Measurements from ENCODE around the gene HLCS. TPM values are rescaled to one million over a fixed set of nuclear protein-coding genes. Genes with fewer than 3 reads are reported as not detected.

HLCS gene
- total RNA-seq, 3 donors from 2014 or later (not counting 1 experiment from before 2014, with no cell fraction given): 28.4 to 36.0 (median 33.0) TPM

GRCh38 chr21:36705679-36706481 is 260.6 kb downstream of the HLCS start:
- ATAC-seq: no peak
- Histone ChIP-seq H3K4me3 (ENCODE audit: low read length) (no peak overlapping the region), H3K27ac (ENCODE audit: low read length) (no peak overlapping the region), H3K9me3 (ENCODE audit: control insufficient read depth, insufficient read depth, low read length) (no peaks in the 10 kb centered on the region), H3K36me3 (ENCODE audit: control insufficient read depth, insufficient read depth, low read length) (no peaks in the 10 kb centered on the region), H3K4me1 (ENCODE audit: control insufficient read depth, insufficient read depth, low read length) (peaks cover 15% of the 10 kb centered on the region), H3K27me3 (ENCODE audit: control insufficient read depth, insufficient read depth, low read length) (peaks cover 57% of the 10 kb centered on the region)
- peak in 1 of 2 donors; percentile 22 for DNase-seq
- Mint-ChIP-seq H3K27ac (no peak overlapping the region), H3K4me3 (peak overlapping the region; percentile 67), H3K27me3 (ENCODE audit: low read depth in 2 of 2) (peaks cover 64 to 69% of the 10 kb centered on the region in 2 donors), H3K4me1 (peaks cover 18 to 29% of the 10 kb centered on the region in 2 donors), H3K36me3 (no peaks in the 10 kb centered on the region), H3K9me3 (no peaks in the 10 kb centered on the region)
- intact Hi-C loops (cut with micrococcal nuclease): no loop called here
- 7% methylated on average over 22 of the region's 22 CpGs for WGBS (ENCODE audit: insufficient coverage)
- no peak for TF ChIP-seq CTCF (IDR thresholded peaks at IDR 0.05)

- Histone ChIP-seq H3K27ac (ENCODE audit: low read length) (no peak overlapping the region), H3K4me3 (ENCODE audit: low read length) (no peak overlapping the region), H3K4me1 (ENCODE audit: control insufficient read depth, insufficient read depth, low read length) (peaks cover 19% of the 10 kb centered on the region), H3K9me3 (ENCODE audit: control insufficient read depth, insufficient read depth, low read length) (no peaks in the 10 kb centered on the region), H3K27me3 (ENCODE audit: control insufficient read depth, insufficient read depth, low read length) (peaks cover 59% of the 10 kb centered on the region), H3K36me3 (ENCODE audit: control insufficient read depth, insufficient read depth, low read length) (no peaks in the 10 kb centered on the region)
- DNase-seq: no peak
- Mint-ChIP-seq H3K27me3 (ENCODE audit: low read depth in 2 of 2) (peaks cover 66 to 72% of the 10 kb centered on the region in 2 donors), H3K27ac (no peak overlapping the region), H3K4me1 (peaks cover 18 to 36% of the 10 kb centered on the region in 2 donors), H3K9me3 (no peaks in the 10 kb centered on the region), H3K4me3 (no peak overlapping the region), H3K36me3 (no peaks in the 10 kb centered on the region)
- no peak for TF ChIP-seq CTCF (IDR thresholded peaks at IDR 0.05)
- intact Hi-C loops (cut with micrococcal nuclease): no loop called here
- WGBS (ENCODE audit: insufficient coverage): 8% methylated on average over 33 of the region's 39 CpGs
- ATAC-seq: no peak
These were observed 261.4 kb downstream of the HLCS start for GRCh38 chr21:36704958-36705678.

DNA sequence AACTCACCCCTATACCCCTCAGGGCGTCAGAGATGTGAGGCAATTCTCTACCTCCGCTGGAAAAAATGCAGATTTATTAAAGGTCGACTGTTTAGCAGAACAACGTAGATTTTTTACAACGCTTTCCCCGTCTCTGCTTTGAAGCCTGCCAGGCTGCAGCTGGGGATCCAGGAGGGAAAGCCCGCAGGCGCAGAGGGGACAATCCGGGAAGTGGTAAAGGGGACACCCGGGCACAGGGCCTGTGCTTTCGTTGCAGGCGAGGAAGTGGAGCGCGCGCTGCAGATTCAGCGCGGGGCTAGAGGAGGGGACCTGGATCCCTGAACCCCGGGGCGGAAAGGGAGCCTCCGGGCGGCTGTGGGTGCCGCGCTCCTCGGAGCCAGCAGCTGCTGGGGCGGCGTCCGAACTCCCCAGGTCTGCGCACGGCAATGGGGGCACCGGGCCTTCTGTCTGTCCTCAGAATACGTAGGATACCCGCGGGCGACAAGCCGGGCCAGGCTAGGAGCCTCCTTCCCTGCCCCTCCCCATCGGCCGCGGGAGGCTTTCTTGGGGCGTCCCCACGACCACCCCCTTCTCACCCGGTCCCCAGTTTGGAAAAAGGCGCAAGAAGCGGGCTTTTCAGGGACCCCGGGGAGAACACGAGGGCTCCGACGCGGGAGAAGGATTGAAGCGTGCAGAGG is 262.1 kb downstream of the HLCS start:
- Histone ChIP-seq H3K36me3 (ENCODE audit: control insufficient read depth, insufficient read depth, low read length) (no peaks in the 10 kb centered on the region), H3K9me3 (ENCODE audit: control insufficient read depth, insufficient read depth, low read length) (no peaks in the 10 kb centered on the region), H3K4me3 (ENCODE audit: low read length) (no peak overlapping the region), H3K27me3 (ENCODE audit: control insufficient read depth, insufficient read depth, low read length) (peaks cover 54% of the 10 kb centered on the region), H3K4me1 (ENCODE audit: control insufficient read depth, insufficient read depth, low read length) (peaks cover 20% of the 10 kb centered on the region), H3K27ac (ENCODE audit: low read length) (no peak overlapping the region)
- H3K27me3 Mint-ChIP-seq (ENCODE audit: low read depth in 2 of 2): peaks cover 64 to 68% of the 10 kb centered on the region in 2 donors
- no peak overlapping the region for H3K27ac Mint-ChIP-seq
- ATAC-seq: no peak
- no peaks in the 10 kb centered on the region for H3K36me3 Mint-ChIP-seq
- TF ChIP-seq CTCF (IDR thresholded peaks at IDR 0.05): no peak
- no peaks in the 10 kb centered on the region for H3K9me3 Mint-ChIP-seq
- H3K4me1 Mint-ChIP-seq: peaks cover 18 to 38% of the 10 kb centered on the region in 2 donors
- intact Hi-C loops (cut with micrococcal nuclease): no loop called here
- WGBS (ENCODE audit: insufficient coverage): 4% methylated on average over 49 of the region's 49 CpGs
- H3K4me3 Mint-ChIP-seq: no peak overlapping the region
- DNase-seq: peak in 1 of 2 donors; percentile 6
